NB4 (cell line): ENCODE data around the gene GSDMA.

Experiments
- POLR2A ChIP-seq: IDR thresholded peaks from 2 replicates; pipeline ENCODE4 v1.6.1; 2011; ENCODE audit warnings: mild to moderate bottlenecking; ENCODE audit not compliant: insufficient read length; ENCODE audit errors: extremely low read depth
- TF ChIP-seq, protein P1 (sequence below): IDR thresholded peaks from one replicate; pipeline ENCODE4 v1.5.1; 2012; ENCODE audit warnings: low read depth, low read length

DNA sequence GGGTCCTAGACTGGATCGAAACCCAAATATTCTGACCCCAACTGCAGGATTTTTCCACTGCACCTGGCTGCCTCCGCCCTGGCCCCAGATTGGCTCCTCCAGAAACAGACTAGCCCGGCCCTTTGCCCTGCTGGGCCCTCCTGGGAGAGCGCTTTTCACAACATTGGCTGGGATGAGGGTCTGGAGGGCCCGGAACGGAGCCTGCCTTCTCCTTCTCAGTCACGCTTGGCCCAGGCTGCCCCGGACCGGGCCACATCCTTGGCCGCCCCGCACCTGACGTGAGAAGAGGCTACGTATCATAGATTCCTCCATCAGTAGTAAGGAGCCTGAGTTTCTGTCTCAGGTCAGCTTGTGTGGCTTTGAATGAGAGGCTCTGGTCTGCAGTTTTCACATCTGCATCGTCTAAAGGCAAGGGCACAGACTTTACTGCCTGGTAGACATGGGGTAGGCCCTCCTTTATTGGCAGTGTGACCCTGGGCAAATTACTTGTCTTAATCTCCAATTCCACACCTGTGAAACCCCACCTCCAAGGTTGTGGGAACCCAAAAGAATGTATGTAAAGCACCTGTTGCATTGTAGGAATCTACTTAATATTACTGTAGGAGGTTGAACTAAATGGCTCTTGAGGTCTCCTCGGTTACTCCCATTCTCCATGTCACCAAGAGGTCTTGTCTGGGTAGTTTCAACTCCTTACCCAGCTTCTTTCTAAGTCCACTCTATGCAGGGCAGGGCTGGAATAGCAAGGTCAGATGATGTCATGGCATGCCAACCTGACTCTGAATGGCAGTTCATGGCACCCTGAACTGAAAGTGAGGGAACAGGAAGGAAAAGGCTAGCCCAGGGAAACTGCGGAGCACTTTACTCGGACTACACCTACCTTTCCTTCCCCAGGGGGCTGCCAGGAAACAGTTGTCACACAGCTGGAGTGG lies 34.6 kb upstream of the GSDMA start:
- TF ChIP-seq, protein P1, sequence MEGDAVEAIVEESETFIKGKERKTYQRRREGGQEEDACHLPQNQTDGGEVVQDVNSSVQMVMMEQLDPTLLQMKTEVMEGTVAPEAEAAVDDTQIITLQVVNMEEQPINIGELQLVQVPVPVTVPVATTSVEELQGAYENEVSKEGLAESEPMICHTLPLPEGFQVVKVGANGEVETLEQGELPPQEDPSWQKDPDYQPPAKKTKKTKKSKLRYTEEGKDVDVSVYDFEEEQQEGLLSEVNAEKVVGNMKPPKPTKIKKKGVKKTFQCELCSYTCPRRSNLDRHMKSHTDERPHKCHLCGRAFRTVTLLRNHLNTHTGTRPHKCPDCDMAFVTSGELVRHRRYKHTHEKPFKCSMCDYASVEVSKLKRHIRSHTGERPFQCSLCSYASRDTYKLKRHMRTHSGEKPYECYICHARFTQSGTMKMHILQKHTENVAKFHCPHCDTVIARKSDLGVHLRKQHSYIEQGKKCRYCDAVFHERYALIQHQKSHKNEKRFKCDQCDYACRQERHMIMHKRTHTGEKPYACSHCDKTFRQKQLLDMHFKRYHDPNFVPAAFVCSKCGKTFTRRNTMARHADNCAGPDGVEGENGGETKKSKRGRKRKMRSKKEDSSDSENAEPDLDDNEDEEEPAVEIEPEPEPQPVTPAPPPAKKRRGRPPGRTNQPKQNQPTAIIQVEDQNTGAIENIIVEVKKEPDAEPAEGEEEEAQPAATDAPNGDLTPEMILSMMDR = no peak
- no peak for TF ChIP-seq POLR2A
